MCF 10A (cell line): ENCODE data around the gene SSBP2. TPM values are rescaled to one million over a fixed set of nuclear protein-coding genes. Genes with fewer than 3 reads are reported as not detected.
A peak's percentile ranks its signal among the peaks of the same experiment; 100 is the strongest.

Source experiments
- BruUV-seq: library from RNA; stranded (reverse); fragments of 400-500 nt; replicated peaks from 2 replicates; lab custom pipeline; 2021; lab: Mats Ljungman, UMichigan
- CTCF ChIA-PET: fragments of 300-600 bp; sonication (Branson Sonifier 250); formaldehyde crosslinking; extraction: SDS; loops from one replicate; lab custom pipeline; 2021; ENCODE audit warnings: antibody characterized with exemption, inconsistent platforms; lab: Yijun Ruan, JAX
- POLR2A ChIA-PET: fragments of 300-600, 350-650 bp; sonication (Branson Sonifier 250); formaldehyde crosslinking; extraction: SDS; loops from one replicate; lab custom pipeline; 2020; ENCODE audit warnings: antibody characterized with exemption, inconsistent platforms; lab: Yijun Ruan, JAX
- DNase-seq: peaks from one replicate; pipeline ENCODE4 v3.0.0-alpha.2; 2018; ENCODE audit not compliant: unreplicated experiment
- H3K27ac Mint-ChIP-seq: one replicate; pipeline ENCODE4 v1.8.0; 2022; ENCODE audit warnings: mild to moderate bottlenecking, low read depth, mixed read lengths; ENCODE audit not compliant: unreplicated experiment
- H3K27me3 Mint-ChIP-seq: one replicate; pipeline ENCODE4 v1.8.0; 2022; ENCODE audit warnings: mixed read lengths; ENCODE audit not compliant: insufficient read depth, unreplicated experiment
- H3K36me3 Mint-ChIP-seq: one replicate; pipeline ENCODE4 v1.8.0; 2022; ENCODE audit warnings: mild to moderate bottlenecking, moderate library complexity, mixed read lengths; ENCODE audit not compliant: insufficient read depth, unreplicated experiment
- H3K4me1 Mint-ChIP-seq: one replicate; pipeline ENCODE4 v1.8.0; 2022; ENCODE audit warnings: mixed read lengths; ENCODE audit not compliant: insufficient read depth, unreplicated experiment
- H3K4me3 Mint-ChIP-seq: one replicate; pipeline ENCODE4 v1.8.0; 2022; ENCODE audit warnings: mild to moderate bottlenecking, moderate library complexity, mixed read lengths; ENCODE audit not compliant: unreplicated experiment
- H3K9me3 Mint-ChIP-seq: one replicate; pipeline ENCODE4 v1.8.0; 2022; ENCODE audit warnings: mixed read lengths; ENCODE audit not compliant: unreplicated experiment
- CTCF ChIP-seq: fragments of 200-600 bp; IDR thresholded peaks from one replicate; pipeline ENCODE4 v1.8.0; 2022; ENCODE audit warnings: antibody characterized with exemption, mild to moderate bottlenecking; ENCODE audit not compliant: unreplicated experiment
- intact Hi-C: fragments of 100-400 bp; cut with micrococcal nuclease; formaldehyde crosslinking; loops from 2 replicates; pipeline ENCODE4 v1.14.1; 2022
- total RNA-seq: library from RNA; stranded (reverse); gene quantifications from 2 replicates; pipeline ENCODE4 v1.2.3, GENCODE V29; 2022

Gene SSBP2
- total RNA-seq, 1 experiment from 2014 or later: 52.7 TPM

GRCh38 chr5:81753429-81753828 is 2.5 kb upstream of the SSBP2 start:
- POLR2A ChIA-PET: interaction anchor here (0.6 to 8.6 kb wide), 13 partner anchors 16 to 538 kb away, joined by 3 to 331 read pairs (median 11); no protein-coding TSS in a partner anchor
- Mint-ChIP-seq H3K27ac (peak overlapping the region; percentile 9), H3K4me1 (peaks cover 57% of the 10 kb centered on the region), H3K27me3 (no peaks in the 10 kb centered on the region), H3K36me3 (no peaks in the 10 kb centered on the region), H3K9me3 (peaks cover 8% of the 10 kb centered on the region), H3K4me3 (no peak overlapping the region)
- BruUV-seq: no TSS peak
- CTCF ChIA-PET: interaction anchor here (0.5 to 3.4 kb wide), 5 partner anchors 25 to 412 kb away, joined by 3 to 18 read pairs (median 8); no protein-coding TSS in a partner anchor
- intact Hi-C loops: loop anchor here (5.0 kb wide), 1 partner anchor 219 kb away; the partner anchor contains the start of gene ATG10
- TF ChIP-seq CTCF: no peak
- DNase-seq: no peak

DNA sequence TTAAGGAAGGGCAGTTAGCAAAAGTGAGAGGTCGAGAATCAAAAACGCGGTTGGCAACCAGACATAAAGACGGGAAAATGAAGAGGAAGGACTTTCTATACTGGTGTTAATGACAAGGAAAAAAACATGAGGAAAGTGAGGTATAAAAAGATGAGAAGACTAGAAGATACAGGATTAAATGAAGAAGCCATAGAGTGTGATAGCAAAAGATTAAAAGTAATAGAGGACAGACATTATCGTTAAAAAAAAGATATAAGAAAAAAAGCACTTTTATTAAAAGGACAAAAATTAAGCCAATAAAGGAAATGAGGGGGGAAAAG is 1.7 kb upstream of the SSBP2 start:
- ChIA-PET CTCF (interaction anchor here (0.6 to 2.3 kb wide), 3 partner anchors 26 to 446 kb away, joined by 3 to 8 read pairs (median 4); no protein-coding TSS in a partner anchor), POLR2A (interaction anchor here (0.8 to 8.6 kb wide), 10 partner anchors 17 to 412 kb away, joined by 3 to 331 read pairs (median 7); no protein-coding TSS in a partner anchor)
- H3K36me3 Mint-ChIP-seq: no peaks in the 10 kb centered on the region
- no peak overlapping the region for H3K4me3 Mint-ChIP-seq
- DNase-seq: no peak
- intact Hi-C loops: loop anchor here (5.0 kb wide), 1 partner anchor 220 kb away; the partner anchor contains the start of gene ATG10
- BruUV-seq: no TSS peak
- H3K9me3 Mint-ChIP-seq: peaks cover 8% of the 10 kb centered on the region
- TF ChIP-seq CTCF: no peak
- H3K4me1 Mint-ChIP-seq: peaks cover 56% of the 10 kb centered on the region
- H3K27ac Mint-ChIP-seq: peak overlapping the region; percentile 89
- H3K27me3 Mint-ChIP-seq: no peaks in the 10 kb centered on the region

DNA sequence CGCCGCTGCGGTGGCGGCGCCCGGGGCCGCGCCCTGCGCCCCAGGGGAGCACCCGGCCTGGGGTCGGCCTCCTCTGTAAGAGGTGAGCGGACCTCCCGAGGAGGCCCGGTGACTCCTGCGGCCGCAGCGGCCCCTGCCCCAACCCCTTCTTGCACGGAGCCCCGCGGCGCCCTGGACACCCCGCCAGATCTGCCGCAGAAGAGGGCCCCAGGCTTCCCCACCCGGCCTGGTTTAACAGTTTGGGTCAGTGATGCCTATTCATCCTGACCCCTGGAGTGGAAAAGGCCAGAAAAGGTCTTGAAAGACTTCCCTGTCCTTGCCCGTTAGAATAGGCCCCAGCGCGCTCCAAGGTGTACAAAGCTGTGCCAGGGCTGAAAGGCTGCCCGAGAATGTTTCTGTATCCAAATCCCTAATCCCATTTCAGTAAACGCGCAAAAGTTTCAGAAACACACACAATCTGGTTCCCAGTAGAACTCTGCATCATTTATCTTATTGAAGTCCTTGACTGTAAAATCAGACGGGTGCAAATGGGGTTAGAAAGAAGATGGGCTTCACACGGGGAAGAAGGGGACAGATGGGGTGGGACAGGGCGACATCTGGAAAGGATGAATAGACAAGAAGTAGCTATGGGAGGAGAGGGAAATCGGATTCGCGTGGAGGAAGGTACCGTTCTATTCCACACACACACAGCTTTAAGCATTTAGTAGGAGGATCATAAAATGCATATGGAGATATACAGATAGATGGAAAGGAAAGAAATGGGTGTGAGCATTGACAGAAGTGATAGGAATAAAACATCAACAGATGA is 1.1 kb upstream of the SSBP2 start:
- peak; percentile 13 for DNase-seq
- BruUV-seq: TSS peak; percentile 61
- H3K9me3 Mint-ChIP-seq: peaks cover 8% of the 10 kb centered on the region

More for the DNA sequence above, 1.1 kb upstream of the SSBP2 start:
- Mint-ChIP-seq H3K4me1 (peaks cover 53% of the 10 kb centered on the region), H3K27me3 (no peaks in the 10 kb centered on the region), H3K4me3 (peak overlapping the region; percentile 90), H3K36me3 (no peaks in the 10 kb centered on the region), H3K27ac (peak overlapping the region; percentile 89)
- ChIA-PET CTCF (interaction anchor here (0.6 to 2.3 kb wide), 6 partner anchors 35 to 447 kb away, joined by 3 to 23 read pairs (median 4); no protein-coding TSS in a partner anchor), POLR2A (interaction anchor here (0.8 to 8.6 kb wide), 19 partner anchors 10 to 413 kb away, joined by 3 to 331 read pairs (median 7); no protein-coding TSS in a partner anchor)
- no peak for TF ChIP-seq CTCF
- intact Hi-C loops: loop anchor here (1.0 to 5.0 kb wide), 7 partner anchors 35 to 473 kb away; partner anchors contain the start of gene ATG10
